HEK293 (cell line): ENCODE measurements around the gene BRI3BP.

Experiments used
- CTCF ChIP-seq: fragments of 450-650 bp; formaldehyde crosslinking; IDR thresholded peaks from 2 replicates; pipeline ENCODE4 v1.5.1; 2016; ENCODE audit warnings: missing biosample characterization, missing genetic modification characterization
- KLF7 ChIP-seq: fragments of 450-650 bp; formaldehyde crosslinking; IDR thresholded peaks from 2 replicates; pipeline ENCODE4 v1.5.1; 2016; ENCODE audit warnings: missing biosample characterization, missing genetic modification characterization, borderline replicate concordance
- SCRT2 ChIP-seq: fragments of 450-650 bp; formaldehyde crosslinking; IDR thresholded peaks from 2 replicates; pipeline ENCODE4 v1.5.1; 2016; ENCODE audit warnings: missing biosample characterization, missing genetic modification characterization
- TCF7L2 ChIP-seq: IDR thresholded peaks from 2 replicates; pipeline ENCODE4 v1.6.1; 2011; ENCODE audit warnings: low read depth, mild to moderate bottlenecking, inconsistent platforms, low read length, moderate library complexity, borderline replicate concordance
- YY1 ChIP-seq: fragments of 450-650 bp; formaldehyde crosslinking; IDR thresholded peaks from 2 replicates; pipeline ENCODE4 v1.5.1; 2018; ENCODE audit warnings: missing biosample characterization, missing genetic modification characterization
- ZNF133 ChIP-seq: fragments of 450-650 bp; formaldehyde crosslinking; IDR thresholded peaks from 2 replicates; pipeline ENCODE4 v1.5.1; 2016; ENCODE audit warnings: missing biosample characterization, missing genetic modification characterization
- ZNF341 ChIP-seq: fragments of 450-650 bp; formaldehyde crosslinking; IDR thresholded peaks from 2 replicates; pipeline ENCODE4; 2016; ENCODE audit warnings: low read depth, missing biosample characterization, missing genetic modification characterization
- ZNF37A ChIP-seq: fragments of 450-650 bp; IDR thresholded peaks from 2 replicates; pipeline ENCODE4 v1.5.1; 2018; ENCODE audit warnings: missing biosample characterization, missing genetic modification characterization
- ZNF629 ChIP-seq: fragments of 450-650 bp; formaldehyde crosslinking; IDR thresholded peaks from 2 replicates; pipeline ENCODE4 v1.5.1; 2017; ENCODE audit warnings: missing biosample characterization, missing genetic modification characterization
- ZNF701 ChIP-seq: fragments of 450-650 bp; formaldehyde crosslinking; IDR thresholded peaks from 2 replicates; pipeline ENCODE4 v1.5.1; 2016; ENCODE audit warnings: missing biosample characterization, missing genetic modification characterization
- TF ChIP-seq, protein P1 (sequence below): fragments of 450-650 bp; formaldehyde crosslinking; IDR thresholded peaks from 2 replicates; pipeline ENCODE4 v1.5.1; 2016; ENCODE audit warnings: missing biosample characterization, missing genetic modification characterization

- TF ChIP-seq TCF7L2 (no peak), CTCF (tag by site-specific recombination) (0 out of 2 replicates have a peak, but pooled peaks have one; percentile 12), ZNF701 (tag by site-specific recombination) (no peak), ZNF341 (tag by site-specific recombination) (no peak), SCRT2 (tag by site-specific recombination) (no peak), KLF7 (no peak), ZNF629 (tag by site-specific recombination) (no peak), ZNF133 (tag by site-specific recombination) (no peak), ZNF37A (tag by site-specific recombination) (no peak), YY1 (tag by site-specific recombination) (no peak)
- TF ChIP-seq, protein P1, sequence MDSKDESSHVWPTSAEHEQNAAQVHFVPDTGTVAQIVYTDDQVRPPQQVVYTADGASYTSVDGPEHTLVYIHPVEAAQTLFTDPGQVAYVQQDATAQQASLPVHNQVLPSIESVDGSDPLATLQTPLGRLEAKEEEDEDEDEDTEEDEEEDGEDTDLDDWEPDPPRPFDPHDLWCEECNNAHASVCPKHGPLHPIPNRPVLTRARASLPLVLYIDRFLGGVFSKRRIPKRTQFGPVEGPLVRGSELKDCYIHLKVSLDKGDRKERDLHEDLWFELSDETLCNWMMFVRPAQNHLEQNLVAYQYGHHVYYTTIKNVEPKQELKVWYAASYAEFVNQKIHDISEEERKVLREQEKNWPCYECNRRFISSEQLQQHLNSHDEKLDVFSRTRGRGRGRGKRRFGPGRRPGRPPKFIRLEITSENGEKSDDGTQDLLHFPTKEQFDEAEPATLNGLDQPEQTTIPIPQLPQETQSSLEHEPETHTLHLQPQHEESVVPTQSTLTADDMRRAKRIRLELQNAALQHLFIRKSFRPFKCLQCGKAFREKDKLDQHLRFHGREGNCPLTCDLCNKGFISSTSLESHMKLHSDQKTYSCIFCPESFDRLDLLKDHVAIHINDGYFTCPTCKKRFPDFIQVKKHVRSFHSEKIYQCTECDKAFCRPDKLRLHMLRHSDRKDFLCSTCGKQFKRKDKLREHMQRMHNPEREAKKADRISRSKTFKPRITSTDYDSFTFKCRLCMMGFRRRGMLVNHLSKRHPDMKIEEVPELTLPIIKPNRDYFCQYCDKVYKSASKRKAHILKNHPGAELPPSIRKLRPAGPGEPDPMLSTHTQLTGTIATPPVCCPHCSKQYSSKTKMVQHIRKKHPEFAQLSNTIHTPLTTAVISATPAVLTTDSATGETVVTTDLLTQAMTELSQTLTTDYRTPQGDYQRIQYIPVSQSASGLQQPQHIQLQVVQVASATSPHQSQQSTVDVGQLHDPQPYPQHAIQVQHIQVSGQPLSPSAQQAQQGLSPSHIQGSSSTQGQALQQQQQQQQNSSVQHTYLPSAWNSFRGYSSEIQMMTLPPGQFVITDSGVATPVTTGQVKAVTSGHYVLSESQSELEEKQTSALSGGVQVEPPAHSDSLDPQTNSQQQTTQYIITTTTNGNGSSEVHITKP (tag by site-specific recombination), result no peak
These were observed 76.7 kb downstream of the BRI3BP start for GRCh38 chr12:125070112-125070511.
